ENCODE data around the gene SYTL1. TPM values are rescaled to one million over a fixed set of nuclear protein-coding genes. Genes with fewer than 3 reads are reported as not detected.
A peak's percentile ranks its signal among the peaks of the same experiment; 100 is the strongest.

SYTL1 gene
- total RNA-seq, 1 experiment from 2014 or later = 75.9 TPM

- H3K4me3 ChIP-seq (replicated peaks in 1 of 2; ENCODE audit: low read depth in 1 of 2, low read length in 2 of 2) = no peak overlapping the region
- peaks cover 6 to 14% of the 10 kb centered on the region in 2 experiments; a peak in 3 of 4 replicates for H3K4me1 ChIP-seq (ENCODE audit: control insufficient read depth in 1 of 2, insufficient read depth in 2 of 2, low read length in 2 of 2)
- H4K20me1 ChIP-seq (ENCODE audit: insufficient read depth) = no peaks in the 10 kb centered on the region
- no peak overlapping the region for H2AFZ ChIP-seq (ENCODE audit: low read depth, low read length, poor library complexity, severe bottlenecking)
- no peak for TF ChIP-seq ELF1 (IDR thresholded peaks at IDR 0.05; ENCODE audit: borderline replicate concordance, low read depth)
- no peak for TF ChIP-seq EZH2phosphoT487 (IDR thresholded peaks at IDR 0.05; ENCODE audit: borderline replicate concordance)
- TF ChIP-seq CEBPB (IDR thresholded peaks at IDR 0.05; ENCODE audit: low read depth) = no peak
- TF ChIP-seq ZBTB33 (IDR thresholded peaks at IDR 0.05; ENCODE audit: extremely low read depth, insufficient replicate concordance, low read length) = no peak
- no peak for TF ChIP-seq TCF7L2 (IDR thresholded peaks at IDR 0.05; ENCODE audit: borderline replicate concordance, extremely low read depth, insufficient read depth, insufficient read length)
- TF ChIP-seq POLR2A (IDR thresholded peaks at IDR 0.05; ENCODE audit: borderline replicate concordance, extremely low read depth, insufficient read depth, insufficient read length) = no peak
- TF ChIP-seq SIN3A (IDR thresholded peaks at IDR 0.05; ENCODE audit: low read depth) = no peak
- no peak for TF ChIP-seq CBX3 (IDR thresholded peaks at IDR 0.05; ENCODE audit: low read depth)
- TF ChIP-seq JUND (IDR thresholded peaks at IDR 0.05) = no peak
- TF ChIP-seq EZH2 (IDR thresholded peaks at IDR 0.05) = no peak
- TF ChIP-seq CTCF (IDR thresholded peaks at IDR 0.05 in 2 of 3, conservative IDR thresholded peaks at IDR 0.05 in 1 of 3; ENCODE audit: borderline replicate concordance in 1 of 3, insufficient read depth in 1 of 3, low read depth in 2 of 3, low read length in 2 of 3) = peak; percentile 45 to 68 (median 66); a peak in 5 of 6 replicates
- TF ChIP-seq SRF (IDR thresholded peaks at IDR 0.05; ENCODE audit: low read depth) = no peak
- peak; percentile 52 for TF ChIP-seq RAD21 (IDR thresholded peaks at IDR 0.05; ENCODE audit: low read depth)
- TF ChIP-seq EGR1 (IDR thresholded peaks at IDR 0.05; ENCODE audit: low read depth) = no peak
- no peak for TF ChIP-seq ZFX (IDR thresholded peaks at IDR 0.05)
- TF ChIP-seq SP1 (IDR thresholded peaks at IDR 0.05; ENCODE audit: low read depth) = no peak
- TF ChIP-seq YY1 (IDR thresholded peaks at IDR 0.05; ENCODE audit: extremely low read depth, insufficient replicate concordance, low read depth, low read length) = no peak
- POLR2A ChIA-PET = interaction anchor here (1.6 kb wide), 1 partner anchor 76 kb away, joined by 4 read pairs; the partner anchor contains the start of gene CD164L2
- no peak overlapping the region for H3K9ac ChIP-seq (ENCODE audit: low read length)
- no peaks in the 10 kb centered on the region for H3K27me3 ChIP-seq (ENCODE audit: insufficient read depth, low read length)
- H3K27ac ChIP-seq (ENCODE audit: low read depth, low read length) = no peak overlapping the region
- no peaks in the 10 kb centered on the region for H3K9me3 ChIP-seq (ENCODE audit: control insufficient read depth in 1 of 2, insufficient read depth in 1 of 2, low read depth in 1 of 2, low read length in 2 of 2)
- H3K9me2 ChIP-seq (ENCODE audit: insufficient read depth) = no peaks in the 10 kb centered on the region
- no peaks in the 10 kb centered on the region for H3K79me2 ChIP-seq (ENCODE audit: insufficient read depth, low read length)
- ATAC-seq = peak; percentile 97
- no peaks in the 10 kb centered on the region for H3K36me3 ChIP-seq (ENCODE audit: control insufficient read depth in 1 of 2, insufficient read depth in 2 of 2, low read length in 2 of 2)
- peak overlapping the region; percentile 33 for H3K4me2 ChIP-seq (ENCODE audit: low read length)
- peak; percentile 33 for DNase-seq (ENCODE audit: low read depth, low spot score)
- intact Hi-C loops (cut with micrococcal nuclease) = no loop called here
- CTCF ChIA-PET = interaction anchor here (0.8 to 2.8 kb wide), 13 partner anchors 9 to 300 kb away, joined by 3 to 11 read pairs (median 3); no protein-coding TSS in a partner anchor
- RAD21 ChIA-PET (ENCODE audit: low non-redundant PET in 1 of 2, low total read pairs in 2 of 2, uncharacterized antibody in 2 of 2, unreplicated experiment in 2 of 2) = interaction anchor here (0.5 to 0.7 kb wide), 3 partner anchors 10 to 210 kb away, joined by 3 to 7 read pairs (median 5); no protein-coding TSS in a partner anchor
- no TSS peak for BruUV-seq (replicated peaks)
These were observed 34.7 kb upstream of the SYTL1 start for GRCh38 chr1:27306892-27307761.
